ENCODE results near the gene RPGRIP1L.

DNA sequence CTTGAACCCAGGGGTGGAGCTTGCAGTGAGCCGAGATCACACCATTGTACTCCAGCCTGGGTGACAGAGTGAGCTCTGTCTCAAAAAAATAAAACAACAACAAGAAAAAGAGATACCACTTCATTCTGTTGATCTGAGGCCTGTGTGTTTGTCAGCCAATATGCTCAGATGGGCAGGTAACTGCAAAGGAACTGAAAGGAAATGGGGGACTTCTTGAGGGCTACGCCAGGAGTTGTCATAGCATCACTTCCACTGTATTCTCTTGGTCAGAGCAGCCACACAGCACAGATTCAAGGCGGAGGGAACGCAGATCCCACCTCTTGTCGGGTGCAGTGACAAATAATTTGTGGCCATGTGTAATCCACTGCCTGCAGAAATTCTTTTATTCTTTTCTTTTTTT is 126.8 kb downstream of the RPGRIP1L start:
- TF ChIP-seq, protein P1, sequence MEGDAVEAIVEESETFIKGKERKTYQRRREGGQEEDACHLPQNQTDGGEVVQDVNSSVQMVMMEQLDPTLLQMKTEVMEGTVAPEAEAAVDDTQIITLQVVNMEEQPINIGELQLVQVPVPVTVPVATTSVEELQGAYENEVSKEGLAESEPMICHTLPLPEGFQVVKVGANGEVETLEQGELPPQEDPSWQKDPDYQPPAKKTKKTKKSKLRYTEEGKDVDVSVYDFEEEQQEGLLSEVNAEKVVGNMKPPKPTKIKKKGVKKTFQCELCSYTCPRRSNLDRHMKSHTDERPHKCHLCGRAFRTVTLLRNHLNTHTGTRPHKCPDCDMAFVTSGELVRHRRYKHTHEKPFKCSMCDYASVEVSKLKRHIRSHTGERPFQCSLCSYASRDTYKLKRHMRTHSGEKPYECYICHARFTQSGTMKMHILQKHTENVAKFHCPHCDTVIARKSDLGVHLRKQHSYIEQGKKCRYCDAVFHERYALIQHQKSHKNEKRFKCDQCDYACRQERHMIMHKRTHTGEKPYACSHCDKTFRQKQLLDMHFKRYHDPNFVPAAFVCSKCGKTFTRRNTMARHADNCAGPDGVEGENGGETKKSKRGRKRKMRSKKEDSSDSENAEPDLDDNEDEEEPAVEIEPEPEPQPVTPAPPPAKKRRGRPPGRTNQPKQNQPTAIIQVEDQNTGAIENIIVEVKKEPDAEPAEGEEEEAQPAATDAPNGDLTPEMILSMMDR (IDR thresholded peaks at IDR 0.05; ENCODE audit: low read depth, low read length, poor library complexity, severe bottlenecking): no peak
- no peak for TF ChIP-seq EZH2phosphoT487 (IDR thresholded peaks at IDR 0.05; ENCODE audit: borderline replicate concordance, low read length)
